Measurements from ENCODE around the gene DPF1. TPM values are rescaled to one million over a fixed set of nuclear protein-coding genes. Genes with fewer than 3 reads are reported as not detected.

Gene DPF1
- total RNA-seq, 2 experiments from 2014 or later = not detected

DNA sequence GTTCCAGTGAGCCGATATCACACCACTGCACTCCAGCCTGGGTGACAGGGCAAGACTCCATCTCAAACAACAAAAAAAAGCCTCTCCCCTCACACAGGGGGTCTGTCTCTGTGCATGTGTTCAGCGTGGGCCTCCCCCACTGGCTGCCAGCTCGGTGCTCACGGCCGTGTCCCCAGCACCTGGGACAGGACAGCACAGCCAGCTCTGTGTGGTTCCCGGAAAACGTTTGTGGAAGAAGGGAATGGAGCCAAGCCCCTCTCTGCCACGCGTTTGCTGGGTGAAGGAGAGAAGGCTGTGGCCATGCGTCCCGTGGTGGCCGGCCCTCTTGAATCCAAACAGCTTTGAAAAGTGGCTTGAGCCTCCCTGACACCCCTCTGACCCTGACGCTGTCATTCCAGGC is 32.3 kb downstream of the DPF1 start:
- TF ChIP-seq, protein P1, sequence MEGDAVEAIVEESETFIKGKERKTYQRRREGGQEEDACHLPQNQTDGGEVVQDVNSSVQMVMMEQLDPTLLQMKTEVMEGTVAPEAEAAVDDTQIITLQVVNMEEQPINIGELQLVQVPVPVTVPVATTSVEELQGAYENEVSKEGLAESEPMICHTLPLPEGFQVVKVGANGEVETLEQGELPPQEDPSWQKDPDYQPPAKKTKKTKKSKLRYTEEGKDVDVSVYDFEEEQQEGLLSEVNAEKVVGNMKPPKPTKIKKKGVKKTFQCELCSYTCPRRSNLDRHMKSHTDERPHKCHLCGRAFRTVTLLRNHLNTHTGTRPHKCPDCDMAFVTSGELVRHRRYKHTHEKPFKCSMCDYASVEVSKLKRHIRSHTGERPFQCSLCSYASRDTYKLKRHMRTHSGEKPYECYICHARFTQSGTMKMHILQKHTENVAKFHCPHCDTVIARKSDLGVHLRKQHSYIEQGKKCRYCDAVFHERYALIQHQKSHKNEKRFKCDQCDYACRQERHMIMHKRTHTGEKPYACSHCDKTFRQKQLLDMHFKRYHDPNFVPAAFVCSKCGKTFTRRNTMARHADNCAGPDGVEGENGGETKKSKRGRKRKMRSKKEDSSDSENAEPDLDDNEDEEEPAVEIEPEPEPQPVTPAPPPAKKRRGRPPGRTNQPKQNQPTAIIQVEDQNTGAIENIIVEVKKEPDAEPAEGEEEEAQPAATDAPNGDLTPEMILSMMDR (IDR thresholded peaks at IDR 0.05) = no peak
- Mint-ChIP-seq H3K9me3 (no peaks in the 10 kb centered on the region), H3K4me1 (ENCODE audit: low read depth) (no peaks in the 10 kb centered on the region), H3K4me3 (no peak overlapping the region), H3K27ac (no peak overlapping the region), H3K27me3 (no peaks in the 10 kb centered on the region), H3K36me3 (ENCODE audit: low read depth) (peaks cover 31% of the 10 kb centered on the region)
- no peaks in the 10 kb centered on the region for H3K4me1 ChIP-seq (ENCODE audit: insufficient read depth, low read length)
- ATAC-seq (ENCODE audit: poor library complexity) (no peak), DNase-seq (no peak)
- ChIA-PET POLR2A (no interaction called here), CTCF (interaction anchor here (1.0 kb wide), 1 partner anchor 289 kb away, joined by 4 read pairs; no protein-coding TSS in a partner anchor)
- H3K36me3 ChIP-seq (ENCODE audit: insufficient read depth, low read length) = no peaks in the 10 kb centered on the region
- H3K9me3 ChIP-seq (ENCODE audit: control insufficient read depth in 1 of 2, insufficient read depth in 1 of 2, low read length in 2 of 2) = peaks cover 0 to 19% of the 10 kb centered on the region in 2 experiments
- H3K4me3 ChIP-seq (ENCODE audit: low read length) = no peak overlapping the region
- intact Hi-C loops (cut with DNase I, micrococcal nuclease) = no loop called here
- no peaks in the 10 kb centered on the region for H3K27me3 ChIP-seq (ENCODE audit: control insufficient read depth in 1 of 2, insufficient read depth in 2 of 2, low read length in 2 of 2)
- H3K27ac ChIP-seq (ENCODE audit: low read depth in 1 of 2, low read length in 2 of 2) = no peak overlapping the region

DNA sequence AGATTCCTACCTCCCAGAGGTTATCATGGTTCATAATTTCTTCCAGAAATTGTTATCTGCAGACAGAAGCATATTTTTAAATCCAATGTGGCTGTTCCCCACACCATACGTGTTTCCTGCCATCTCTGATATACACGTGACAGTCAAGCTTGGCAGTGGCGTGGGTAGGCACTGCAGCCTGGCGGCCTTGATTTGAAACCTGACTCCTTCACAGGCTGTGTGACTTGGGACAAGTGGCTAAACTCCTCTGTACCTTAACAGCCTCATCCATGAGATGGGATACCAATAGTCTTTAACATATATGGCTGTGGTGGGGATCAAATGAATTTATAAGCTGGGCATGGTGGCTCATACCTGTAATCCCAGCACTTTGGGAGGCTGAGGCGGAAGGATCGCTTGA is 33.2 kb downstream of the DPF1 start:
- CTCF ChIA-PET = no interaction called here
- no peaks in the 10 kb centered on the region for H3K27me3 Mint-ChIP-seq
- POLR2A ChIA-PET = no interaction called here
- no peak for ATAC-seq (ENCODE audit: poor library complexity)
- TF ChIP-seq, protein P1 (IDR thresholded peaks at IDR 0.05) = no peak
- Histone ChIP-seq H3K4me3 (ENCODE audit: low read length) (no peak overlapping the region), H3K27ac (ENCODE audit: low read depth in 1 of 2, low read length in 2 of 2) (no peak overlapping the region), H3K27me3 (ENCODE audit: control insufficient read depth in 1 of 2, insufficient read depth in 2 of 2, low read length in 2 of 2) (no peaks in the 10 kb centered on the region), H3K36me3 (ENCODE audit: insufficient read depth, low read length) (no peaks in the 10 kb centered on the region), H3K4me1 (ENCODE audit: insufficient read depth, low read length) (no peaks in the 10 kb centered on the region), H3K9me3 (ENCODE audit: control insufficient read depth in 1 of 2, insufficient read depth in 1 of 2, low read length in 2 of 2) (peaks cover 0 to 16% of the 10 kb centered on the region in 2 experiments)
- H3K9me3 Mint-ChIP-seq = no peaks in the 10 kb centered on the region
- DNase-seq = no peak
- H3K4me3 Mint-ChIP-seq = no peak overlapping the region
- peaks cover 28% of the 10 kb centered on the region for H3K36me3 Mint-ChIP-seq (ENCODE audit: low read depth)
- intact Hi-C loops (cut with DNase I, micrococcal nuclease) = no loop called here
- no peak overlapping the region for H3K27ac Mint-ChIP-seq
- H3K4me1 Mint-ChIP-seq (ENCODE audit: low read depth) = no peaks in the 10 kb centered on the region

DNA sequence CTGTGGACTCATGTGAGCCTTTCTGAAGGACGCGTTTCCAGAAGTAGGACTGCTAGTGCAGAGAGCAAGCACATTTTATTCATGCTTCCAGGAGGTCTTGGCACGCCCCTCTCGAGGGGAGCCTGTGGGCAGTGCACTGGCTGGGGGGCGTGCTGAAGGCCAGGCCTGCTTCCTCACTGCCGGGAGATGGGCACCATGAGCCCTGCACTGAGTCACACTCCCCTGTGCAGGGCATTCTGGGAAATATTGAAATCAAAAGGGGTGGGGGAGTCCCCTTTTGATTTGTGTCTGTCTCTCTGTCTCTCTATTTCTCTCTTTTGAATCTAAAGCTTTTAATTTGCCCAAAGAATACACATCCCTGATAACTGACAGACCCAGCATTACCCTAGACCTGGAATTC is 34.0 kb downstream of the DPF1 start:
- Mint-ChIP-seq H3K9me3 (no peaks in the 10 kb centered on the region), H3K36me3 (ENCODE audit: low read depth) (peaks cover 31% of the 10 kb centered on the region), H3K27me3 (no peaks in the 10 kb centered on the region), H3K4me3 (no peak overlapping the region), H3K27ac (no peak overlapping the region), H3K4me1 (ENCODE audit: low read depth) (no peaks in the 10 kb centered on the region)
- ChIA-PET POLR2A (no interaction called here), CTCF (no interaction called here)
- Histone ChIP-seq H3K9me3 (ENCODE audit: control insufficient read depth in 1 of 2, insufficient read depth in 1 of 2, low read length in 2 of 2) (peaks cover 0 to 12% of the 10 kb centered on the region in 2 experiments), H3K36me3 (ENCODE audit: insufficient read depth, low read length) (peaks cover 3% of the 10 kb centered on the region), H3K4me3 (ENCODE audit: low read length) (no peak overlapping the region), H3K4me1 (ENCODE audit: insufficient read depth, low read length) (no peaks in the 10 kb centered on the region), H3K27ac (ENCODE audit: low read depth in 1 of 2, low read length in 2 of 2) (no peak overlapping the region), H3K27me3 (ENCODE audit: control insufficient read depth in 1 of 2, insufficient read depth in 2 of 2, low read length in 2 of 2) (no peaks in the 10 kb centered on the region)
- no peak for DNase-seq
- TF ChIP-seq, protein P1 (IDR thresholded peaks at IDR 0.05) = no peak
- intact Hi-C loops (cut with DNase I, micrococcal nuclease) = no loop called here
- ATAC-seq (ENCODE audit: poor library complexity) = no peak
